IMR-90 (cell line): Measurements from ENCODE around the gene EPGN. TPM values are rescaled to one million over a fixed set of nuclear protein-coding genes. Genes with fewer than 3 reads are reported as not detected.

Experiments
- ATAC-seq: fragments of 200-7000 bp; cut with Tn5 transposase; 2 replicates; pipeline ENCODE4 v1.9.1; 2020; ENCODE audit warnings: low read depth, mild to moderate bottlenecking, moderate library complexity
- BruUV-seq: library from RNA; stranded (reverse); fragments of 400-500 nt; replicated peaks from 2 replicates; lab custom pipeline; 2021; lab: Mats Ljungman, UMichigan
- CTCF ChIA-PET: fragments of 300-600 bp; formaldehyde crosslinking; extraction: SDS; loops from one replicate; lab custom pipeline; 2021; ENCODE audit warnings: antibody characterized with exemption; lab: Yijun Ruan, JAX
- POLR2A ChIA-PET: fragments of 300-600 bp; sonication (Branson Sonifier 250); formaldehyde crosslinking; loops from one replicate; lab custom pipeline; 2022; ENCODE audit warnings: antibody characterized with exemption; ENCODE audit not compliant: unreplicated experiment; lab: Charles Lee
- DNase-seq: peaks from one replicate; pipeline ENCODE4 v3.0.0; 2013
- H2AFZ ChIP-seq: replicated peaks from 2 replicates; pipeline ENCODE3; 2013; ENCODE audit warnings: low read length, mild to moderate bottlenecking; ENCODE audit not compliant: poor library complexity
- H2AK5ac ChIP-seq: 2 replicates; pipeline ENCODE4 v1.6.1; 2013; ENCODE audit warnings: low read depth, low read length, inconsistent platforms
- H2AK9ac ChIP-seq: replicated peaks from 2 replicates; pipeline ENCODE3; 2013; ENCODE audit warnings: mild to moderate bottlenecking, low read depth, low read length, moderate library complexity; ENCODE audit not compliant: poor library complexity
- H2BK120ac ChIP-seq: 2 replicates; pipeline ENCODE4 v1.6.1; 2013; ENCODE audit warnings: low read depth, low read length, inconsistent platforms
- H2BK15ac ChIP-seq: 3 replicates; pipeline ENCODE4 v1.6.1; 2013; ENCODE audit warnings: low read depth, low read length, inconsistent platforms
- H2BK20ac ChIP-seq: 2 replicates; pipeline ENCODE4 v1.6.1; 2013; ENCODE audit warnings: low read depth, mild to moderate bottlenecking, inconsistent platforms, low read length, moderate library complexity
- H2BK5ac ChIP-seq: 2 replicates; pipeline ENCODE4 v1.6.1; 2013; ENCODE audit warnings: mild to moderate bottlenecking, low read depth, low read length, inconsistent platforms; ENCODE audit not compliant: poor library complexity, severe bottlenecking
- H3K14ac ChIP-seq: replicated peaks from 2 replicates; pipeline ENCODE4 v1.6.1; 2013; ENCODE audit warnings: low read depth, low read length, inconsistent platforms
- H3K18ac ChIP-seq: 2 replicates; pipeline ENCODE4 v1.6.1; 2013; ENCODE audit warnings: low read depth, low read length, control low read depth
- H3K23ac ChIP-seq: 2 replicates; pipeline ENCODE4 v1.6.1; 2013; ENCODE audit warnings: low read depth, low read length, inconsistent platforms
- H3K27ac ChIP-seq: 2 replicates; pipeline ENCODE4 v1.5.1; 2013; ENCODE audit warnings: mild to moderate bottlenecking, control low read depth, low read length; ENCODE audit not compliant: insufficient read depth
- H3K27me3 ChIP-seq: 2 replicates; pipeline ENCODE4 v1.6.1; 2013; ENCODE audit warnings: low read length; ENCODE audit not compliant: control insufficient read depth, insufficient read depth
- H3K36me3 ChIP-seq: 2 replicates; pipeline ENCODE4 v1.6.1; 2013; ENCODE audit warnings: low read length, mixed read lengths; ENCODE audit not compliant: control insufficient read depth, insufficient read depth
- H3K4ac ChIP-seq: 2 replicates; pipeline ENCODE4 v1.6.1; 2013; ENCODE audit warnings: low read depth, low read length, inconsistent platforms
- H3K4me1 ChIP-seq: 2 replicates; pipeline ENCODE4 v1.6.1; 2013; ENCODE audit warnings: low read length, mixed read lengths; ENCODE audit not compliant: control insufficient read depth, insufficient read depth
- H3K4me2 ChIP-seq: 2 replicates; pipeline ENCODE4 v1.6.1; 2013; ENCODE audit warnings: low read depth, mild to moderate bottlenecking, control low read depth, low read length, moderate library complexity
- H3K4me3 ChIP-seq: 2 replicates; pipeline ENCODE4 v1.5.1; 2013; ENCODE audit warnings: low read depth, mild to moderate bottlenecking, control low read depth, low read length, moderate library complexity; ENCODE audit not compliant: insufficient read depth
- H3K56ac ChIP-seq: 2 replicates; pipeline ENCODE4 v1.6.1; 2013; ENCODE audit warnings: low read length, inconsistent platforms; ENCODE audit not compliant: insufficient read depth; ENCODE audit errors: extremely low read depth
- H3K79me1 ChIP-seq, 2 experiments: 2 replicates each; pipeline ENCODE4 v1.6.1; 2013; ENCODE audit warnings: low read length in 2 of 2, inconsistent platforms in 1 of 2, low read depth in 1 of 2
- H3K9ac ChIP-seq: 2 replicates; pipeline ENCODE4 v1.6.1; 2013; ENCODE audit warnings: low read depth, low read length, control low read depth
- H3K9me1 ChIP-seq: 2 replicates; pipeline ENCODE4 v1.6.1; 2013; ENCODE audit warnings: low read length, inconsistent platforms; ENCODE audit not compliant: insufficient read depth
- H3K9me3 ChIP-seq: 2 replicates; pipeline ENCODE4 v1.6.1; 2013; ENCODE audit warnings: low read length; ENCODE audit not compliant: control insufficient read depth, insufficient read depth
- H4K20me1 ChIP-seq: 2 replicates; pipeline ENCODE4 v1.6.1; 2013; ENCODE audit warnings: low read length, inconsistent platforms; ENCODE audit not compliant: insufficient read depth
- H4K5ac ChIP-seq: 2 replicates; pipeline ENCODE4 v1.6.1; 2013; ENCODE audit warnings: mild to moderate bottlenecking, low read depth, low read length, control low read depth
- H4K8ac ChIP-seq, 2 experiments: 2 replicates each; pipeline ENCODE4 v1.6.1; 2013; ENCODE audit warnings: low read depth in 2 of 2, low read length in 2 of 2, control low read depth in 1 of 2, inconsistent platforms in 1 of 2
- H4K91ac ChIP-seq: 2 replicates; pipeline ENCODE4 v1.6.1; 2013; ENCODE audit warnings: low read depth, low read length, inconsistent platforms; ENCODE audit not compliant: insufficient read depth
- MAFK ChIP-seq: IDR thresholded peaks from 2 replicates; pipeline ENCODE4 v1.6.1; 2012; ENCODE audit warnings: low read depth, low read length, improper control_type of control experiment
- POLR2A ChIP-seq: IDR thresholded peaks from 2 replicates; pipeline ENCODE4 v1.6.1; 2012; ENCODE audit warnings: mild to moderate bottlenecking, low read depth, low read length
- RAD21 ChIP-seq: IDR thresholded peaks from 2 replicates; pipeline ENCODE4 v1.6.1; 2012; ENCODE audit warnings: low read length, improper control_type of control experiment
- WGBS, 2 experiments: methylation state at CpG; one replicate each; pipeline versions ENCODE4 v1.1.5 to v1.1.7; 2013; ENCODE audit warnings: missing lambda C conversion rate in 2 of 2; ENCODE audit not compliant: insufficient read length in 1 of 2; ENCODE audit errors: extremely low coverage in 2 of 2; 5-methylcytosine and 5-hydroxymethylcytosine counted together
- dilution Hi-C: fragments of 300-500 bp; cut with HindIII; formaldehyde crosslinking; loops from one replicate; pipeline ENCODE4 v1.14.3; 2018; ENCODE audit warnings: low sequenced_read_pairs; ENCODE audit not compliant: unreplicated experiment
- in situ Hi-C: fragments of 300-500 bp; cut with MboI; formaldehyde crosslinking; loops from 3 replicates; pipeline ENCODE4 v1.14.3; 2019; ENCODE audit warnings: low sequenced_read_pairs, inconsistent platforms, mixed read lengths
- intact Hi-C: fragments of 100-400 bp; cut with micrococcal nuclease; formaldehyde crosslinking; loops from 2 replicates; pipeline ENCODE4 v1.10.0; 2022
- polyA plus RNA-seq, 3 experiments: library from polyadenylated mRNA; depleted of rRNA; stranded (reverse); fragments of >200 nt; gene quantifications; 2 replicates each; pipeline ENCODE4 v1.2.3, GENCODE V29; 2012; ENCODE audit warnings: low replicate concordance in 1 of 3
- total RNA-seq: library from RNA; depleted of rRNA; stranded (reverse); fragments of >200 nt; gene quantifications from 2 replicates; pipeline ENCODE4 v1.2.3, GENCODE V29; 2012

Gene EPGN
- total and polyA plus RNA-seq, 2 of the 4 experiments (the other 2 are of a cell fraction): 0.18 TPM; not detected in 1

DNA sequence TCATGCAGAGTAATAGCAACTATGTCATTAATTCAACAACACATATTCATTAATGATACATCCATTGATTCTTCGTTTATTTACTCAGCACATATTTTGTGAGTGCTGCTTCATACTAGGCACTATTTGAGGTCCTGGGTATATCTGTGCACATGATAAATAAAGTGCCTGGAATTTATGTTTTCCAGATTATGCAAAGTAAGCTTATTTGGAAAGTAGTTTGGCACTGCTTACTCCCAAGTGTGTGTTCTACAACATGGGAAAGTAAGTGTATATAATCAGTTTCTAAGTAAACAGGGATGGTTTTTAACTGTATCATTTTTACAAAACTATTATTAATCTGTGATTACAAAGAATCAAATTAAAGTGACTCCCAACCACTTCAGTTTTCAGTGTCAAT lies 16.8 kb upstream of the EPGN start:
- Histone ChIP-seq H3K18ac (no peak overlapping the region), H2AK9ac (no peak overlapping the region), H4K8ac (no peak overlapping the region), H3K4me2 (no peak overlapping the region), H3K14ac (no peak overlapping the region), H3K56ac (no peak overlapping the region), H2AFZ (no peak overlapping the region), H3K4me3 (no peak overlapping the region), H3K9me1 (no peaks in the 10 kb centered on the region), H3K23ac (no peak overlapping the region), H3K27ac (no peak overlapping the region), H4K20me1 (no peaks in the 10 kb centered on the region), H3K27me3 (no peaks in the 10 kb centered on the region), H3K4ac (no peak overlapping the region), H4K5ac (no peak overlapping the region), H3K36me3 (no peaks in the 10 kb centered on the region), H2BK5ac (no peak overlapping the region), H2AK5ac (no peak overlapping the region), H3K79me1 (no peaks in the 10 kb centered on the region), H3K4me1 (no peaks in the 10 kb centered on the region), H3K9ac (no peak overlapping the region), H2BK120ac (no peak overlapping the region), H2BK15ac (no peak overlapping the region), H3K9me3 (no peaks in the 10 kb centered on the region), H2BK20ac (no peak overlapping the region), H4K91ac (no peak overlapping the region)
- in situ Hi-C loops (no loop called here), dilution Hi-C loops (no loop called here), intact Hi-C loops (no loop called here)
- BruUV-seq: no TSS peak
- CTCF ChIA-PET: no interaction called here
- no CpG with 5 or more reads among the region's 1 CpG for WGBS, 2 experiments
- POLR2A ChIA-PET: no interaction called here
- ATAC-seq (0 out of 2 replicates have a peak, but pooled peaks have one; percentile 17), DNase-seq (no peak)
- TF ChIP-seq POLR2A (no peak), RAD21 (no peak), MAFK (peak; percentile 66; the same call in 1 of the 2 replicates)
